Heart left ventricle (tissue), 16 donors: ENCODE measurements around the gene SRSF12. TPM values are rescaled to one million over a fixed set of nuclear protein-coding genes. Genes with fewer than 3 reads are reported as not detected.

Experiments used
- ATAC-seq, 4 donors: fragments of 200-7000 bp; cut with Tn5 transposase; one replicate each; pipeline ENCODE4 v1.9.1; 2020 to 2022; ENCODE audit warnings: moderate library complexity in 4 of 4, mild to moderate bottlenecking in 3 of 4, moderate number of reproducible peaks in 1 of 4
- DNase-seq, 5 donors: peaks; one replicate each; pipeline ENCODE4 v3.0.0-alpha.2; 2020
- H3K27ac ChIP-seq, 12 donors: fragments of 200-600 bp; sonication (generic) in 4 of 12; one replicate each; pipeline versions ENCODE4 v1.5.0 to v1.8.0; 2016 to 2022; ENCODE audit warnings: mild to moderate bottlenecking in 2 of 12
- H3K27me3 ChIP-seq, 9 donors: fragments of 200-600 bp; sonication (generic) in 2 of 9; one replicate each; pipeline versions ENCODE4 v1.5.1 to v1.8.0; 2016 to 2022; ENCODE audit warnings: mild to moderate bottlenecking in 3 of 9
- H3K36me3 ChIP-seq, 9 donors: fragments of 200-600 bp; sonication (generic) in 2 of 9; one replicate each; pipeline versions ENCODE4 v1.5.0 to v1.8.0; 2018 to 2022; ENCODE audit warnings: mild to moderate bottlenecking in 2 of 9
- H3K4me1 ChIP-seq, 12 donors: fragments of 200-600 bp; sonication (generic) in 4 of 12; one replicate each; pipeline versions ENCODE4 v1.5.0 to v1.8.0; 2016 to 2022; ENCODE audit warnings: mild to moderate bottlenecking in 3 of 12
- H3K4me3 ChIP-seq, 12 donors: fragments of 200-600 bp; sonication (generic) in 4 of 12; one replicate each; pipeline versions ENCODE4 v1.5.0 to v1.8.0; 2017 to 2022; ENCODE audit warnings: mild to moderate bottlenecking in 9 of 12, moderate library complexity in 4 of 12
- H3K9me3 ChIP-seq, 12 donors: fragments of 200-600 bp; sonication (generic) in 4 of 12; one replicate each; pipeline versions ENCODE4 v1.5.0 to v1.8.0; 2016 to 2022; ENCODE audit warnings: mild to moderate bottlenecking in 1 of 12
- POLR2A ChIP-seq, 2 donors: fragments of 450-650 bp; IDR thresholded peaks; one replicate each; pipeline ENCODE4 v1.6.1; 2017; ENCODE audit warnings: antibody characterized with exemption in 2 of 2, mild to moderate bottlenecking in 2 of 2, moderate library complexity in 2 of 2
- WGBS, 4 donors: extraction: QIAGEN DNeasy Blood & Tissue Kit in 2 of 4; methylation state at CpG; one replicate each; pipeline versions ENCODE4 v1.1.5 to v1.1.7; 2013 to 2018; 5-methylcytosine and 5-hydroxymethylcytosine counted together
- intact Hi-C, 10 donors: fragments of 100-400 bp; cut with DNase I; formaldehyde crosslinking; loops; one replicate each; pipeline versions ENCODE4 v1.11.1 to v1.14.2; 2022
- polyA plus RNA-seq, 2 donors: library from polyadenylated mRNA; stranded (reverse); fragments of 200-250 nt; gene quantifications; one replicate each; pipeline ENCODE4 v1.2.3, GENCODE V29; 2013
- total RNA-seq, 9 donors: library from RNA; depleted of rRNA in 2 of 9; stranded (reverse); fragments of >200 nt in 2 of 9; fragmentation: NEBNext Ultra II Directional in 3 of 9; extraction: Animal tissue kit (Norgen Biotek cat#: 25700) in 3 of 9; gene quantifications; one replicate each; pipeline versions ENCODE4 v1.1.0 to v1.2.4, GENCODE V29; 2016 to 2023
- TF ChIP-seq, protein P1 (sequence below), 12 donors: fragments of 200-600 bp; sonication (generic) in 4 of 12; IDR thresholded peaks; one replicate each; pipeline versions ENCODE4 v1.5.0 to v1.8.0; 2018 to 2022; ENCODE audit warnings: antibody characterized with exemption in 12 of 12, mild to moderate bottlenecking in 5 of 12
- donor health status: ischemic (EF 13 %, LVEDD 7.1; RV severe dilation, severe dysfunction).
- donor health status: healthy with polysubstance abuse.
- donor health status: DM: no; HTN: yes; CAD: no.
- donor health status: DM: no; HTN: no; CAD: no.
- donor health status: ischemic (EF 25% LVEDD 6.9; RV normal size, moderate dysfunction).
- donor health status: ischemic (EF 25% LVEDD 5.7; RV mildly dilated, moderate dysfunction).
- donor health status: healthy.
- donor health status: DM: yes; HTN: yes; CAD: no.
- donor health status: ischemic (EF 35%, LVEDD 5.7; RV mildly dilated, moderate dysfunction).
- donor health status: nonischemic (EF 11% LVEDD 7.7; RV severe dilation, severe dysfunction).
- donor health status: DM: yes; HTN: yes; CAD: no.
- donor health status: PGD.
- donor health status: ischemic (EF 29% LVEDD 5.4; RV normal size, mild dysfunction).
- donor health status: nonischemic (EF 23%, LVEDD 6.1; RV moderate dilation, normal function).

The SRSF12 gene
- total and polyA plus RNA-seq, 11 donors, result 0.14 to 0.48 (median 0.22) TPM; not detected in 5

DNA sequence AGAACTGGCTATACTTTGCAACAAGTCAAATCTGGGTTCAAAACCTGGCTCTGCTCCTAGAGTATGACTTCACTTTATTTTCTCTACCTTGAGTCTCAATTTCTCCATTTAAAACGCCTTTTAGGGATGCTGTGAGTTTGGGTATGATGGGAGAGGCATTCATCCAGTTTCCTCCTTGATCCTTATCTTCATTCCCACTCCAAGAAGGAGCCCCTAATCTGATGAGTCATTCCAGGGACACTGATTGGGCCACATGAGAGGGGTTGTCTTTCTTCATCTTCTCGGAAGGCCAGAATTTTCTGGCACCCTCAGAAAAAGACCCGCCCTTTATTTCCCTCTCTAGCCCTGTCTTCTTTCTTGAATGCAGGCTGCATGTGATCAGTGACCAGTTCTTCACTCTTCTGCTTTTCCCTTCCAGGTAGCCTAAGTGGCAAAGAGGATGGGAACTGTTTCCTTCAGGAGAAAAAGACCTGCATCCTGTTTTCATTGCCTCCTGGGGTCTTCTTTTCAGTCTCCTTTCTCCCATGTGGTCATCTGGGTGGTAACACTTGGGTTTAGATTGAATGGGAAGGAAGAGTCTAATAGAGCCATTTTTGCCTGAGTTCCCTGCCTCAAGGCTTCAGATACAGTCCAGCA lies 69.5 kb downstream of the SRSF12 start:
- no peaks in the 10 kb centered on the region for H3K9me3 ChIP-seq
- no peaks in the 10 kb centered on the region for H3K27me3 ChIP-seq
- TF ChIP-seq, protein P1, sequence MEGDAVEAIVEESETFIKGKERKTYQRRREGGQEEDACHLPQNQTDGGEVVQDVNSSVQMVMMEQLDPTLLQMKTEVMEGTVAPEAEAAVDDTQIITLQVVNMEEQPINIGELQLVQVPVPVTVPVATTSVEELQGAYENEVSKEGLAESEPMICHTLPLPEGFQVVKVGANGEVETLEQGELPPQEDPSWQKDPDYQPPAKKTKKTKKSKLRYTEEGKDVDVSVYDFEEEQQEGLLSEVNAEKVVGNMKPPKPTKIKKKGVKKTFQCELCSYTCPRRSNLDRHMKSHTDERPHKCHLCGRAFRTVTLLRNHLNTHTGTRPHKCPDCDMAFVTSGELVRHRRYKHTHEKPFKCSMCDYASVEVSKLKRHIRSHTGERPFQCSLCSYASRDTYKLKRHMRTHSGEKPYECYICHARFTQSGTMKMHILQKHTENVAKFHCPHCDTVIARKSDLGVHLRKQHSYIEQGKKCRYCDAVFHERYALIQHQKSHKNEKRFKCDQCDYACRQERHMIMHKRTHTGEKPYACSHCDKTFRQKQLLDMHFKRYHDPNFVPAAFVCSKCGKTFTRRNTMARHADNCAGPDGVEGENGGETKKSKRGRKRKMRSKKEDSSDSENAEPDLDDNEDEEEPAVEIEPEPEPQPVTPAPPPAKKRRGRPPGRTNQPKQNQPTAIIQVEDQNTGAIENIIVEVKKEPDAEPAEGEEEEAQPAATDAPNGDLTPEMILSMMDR (IDR thresholded peaks at IDR 0.05), result no peak
- TF ChIP-seq POLR2A (IDR thresholded peaks at IDR 0.05), result no peak
- no peak for ATAC-seq
- H3K36me3 ChIP-seq, result no peaks in the 10 kb centered on the region
- peaks cover 0 to 60% (median 8%) of the 10 kb centered on the region in 12 donors for H3K4me1 ChIP-seq
- DNase-seq, result no peak
- intact Hi-C loops, result no loop called here
- H3K27ac ChIP-seq, result no peak overlapping the region
- H3K4me3 ChIP-seq, result no peak overlapping the region
- 82 to 93% (median 89%) methylated on average over 3 of the region's 3 CpGs for WGBS, 4 donors

DNA sequence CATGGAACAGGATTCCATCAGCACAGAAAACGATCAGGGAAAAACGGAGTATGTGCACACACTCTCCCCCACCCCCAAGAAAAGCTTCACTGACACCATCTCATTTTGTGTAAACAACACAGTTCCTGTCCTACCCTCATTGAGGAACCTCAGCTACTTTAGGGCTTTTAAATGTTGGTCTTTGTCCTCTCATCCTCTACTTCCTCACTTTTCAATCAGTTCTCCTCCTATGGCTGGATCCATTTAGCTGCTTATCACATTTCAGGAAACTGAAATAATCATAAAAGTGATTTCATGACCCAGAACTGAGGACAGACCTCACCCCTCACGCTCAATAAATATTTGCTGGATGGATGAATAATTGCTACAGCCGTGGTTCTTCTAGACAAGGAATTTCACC lies 70.4 kb downstream of the SRSF12 start:
- DNase-seq (no peak), ATAC-seq (no peak)
- Histone ChIP-seq H3K36me3 (no peaks in the 10 kb centered on the region), H3K27me3 (no peaks in the 10 kb centered on the region), H3K4me1 (peaks cover 0 to 60% (median 8%) of the 10 kb centered on the region in 12 donors), H3K9me3 (no peaks in the 10 kb centered on the region), H3K4me3 (no peak overlapping the region), H3K27ac (peak overlapping the region in 1 of 12 donors; percentile 47)
- 74 to 82% (median 75%) methylated on average over 4 of the region's 4 CpGs for WGBS, 4 donors
- TF ChIP-seq, protein P1 (IDR thresholded peaks at IDR 0.05), result no peak
- TF ChIP-seq POLR2A (IDR thresholded peaks at IDR 0.05), result no peak
- intact Hi-C loops, result no loop called here

Other genes with a start within 250 kb of the SRSF12 start
- 10 to 100 TPM in 2 of 9 donors, 1 to 10 TPM in 7; 5.7 to 11.6 (median 9.1) TPM for gene RNGTT, start 154.5 kb downstream of the SRSF12 start, total RNA-seq
- gene RNGTT, start 154.5 kb downstream of the SRSF12 start, polyA plus RNA-seq, result 1 to 10 TPM; 2.6 to 9.5 TPM
- gene PNRC1, start 37.3 kb downstream of the SRSF12 start, total RNA-seq, result 100 to 1,000 TPM; 141 to 280 (median 213) TPM
- 10 to 100 TPM; 46.1 to 64.4 TPM for gene PNRC1, start 37.3 kb downstream of the SRSF12 start, polyA plus RNA-seq
- gene PM20D2, start 28.0 kb upstream of the SRSF12 start, total RNA-seq, result 10 to 100 TPM in 5 of 9 donors, 1 to 10 TPM in 4; 6.0 to 22.9 (median 10.4) TPM
- gene PM20D2, start 28.0 kb upstream of the SRSF12 start, polyA plus RNA-seq, result 1 to 10 TPM; 2.4 to 7.0 TPM
- not detected for gene GABRR1, start 99.3 kb upstream of the SRSF12 start, total RNA-seq
- not detected for gene GABRR1, start 99.3 kb upstream of the SRSF12 start, polyA plus RNA-seq
- gene GABRR2, start 197.2 kb upstream of the SRSF12 start, total RNA-seq, result 1 to 10 TPM in 1 of 9 donors, under 1 TPM in 8; 0.20 to 1.1 (median 0.31) TPM
- under 1 TPM; 0.30 to 0.46 TPM for gene GABRR2, start 197.2 kb upstream of the SRSF12 start, polyA plus RNA-seq
- gene UBE2J1, start 234.7 kb upstream of the SRSF12 start, total RNA-seq, result 10 to 100 TPM in 8 of 9 donors, 1 to 10 TPM in 1; 9.8 to 28.2 (median 15.2) TPM
- 10 to 100 TPM in 1 of 2 donors, 1 to 10 TPM in 1; 8.9 to 18.1 TPM for gene UBE2J1, start 234.7 kb upstream of the SRSF12 start, polyA plus RNA-seq